Stomach (tissue), 9 donors: Measurements from ENCODE around the gene LARP1. TPM values are rescaled to one million over a fixed set of nuclear protein-coding genes. Genes with fewer than 3 reads are reported as not detected.

ENCODE experiments used
- DNase-seq, 2 donors: peaks; one replicate each; pipeline versions ENCODE4 v3.0.0 to v3.0.0-alpha.2; 2013 to 2019
- H3K27ac ChIP-seq, 5 donors: fragments of 200-600 bp in 4 of 5; sonication (generic) in 4 of 5; one replicate each; pipeline ENCODE4 v1.5.1; 2013 to 2019; ENCODE audit warnings: mild to moderate bottlenecking in 1 of 5, moderate library complexity in 1 of 5
- H3K27me3 ChIP-seq, 3 donors: fragments of 200-600 bp; sonication (generic); one replicate each; pipeline ENCODE4 v1.5.1; 2017 to 2019; ENCODE audit warnings: mixed run types in 1 of 3
- H3K36me3 ChIP-seq, 4 donors: fragments of 200-600 bp; sonication (generic); 1 replicate in 3 of 4; 2 replicates in 1 of 4; pipeline ENCODE4 v1.5.1; 2016 to 2019
- H3K4me1 ChIP-seq, 4 donors: fragments of 200-600 bp; sonication (generic); one replicate each; pipeline ENCODE4 v1.5.1; 2016 to 2019
- H3K4me3 ChIP-seq, 4 donors: fragments of 200-600 bp; sonication (generic) in 3 of 4; one replicate each; pipeline ENCODE4 v1.5.1; 2016 to 2019; ENCODE audit warnings: mild to moderate bottlenecking in 1 of 4
- H3K9me3 ChIP-seq, 4 donors: fragments of 200-600 bp; sonication (generic); one replicate each; pipeline ENCODE4 v1.5.1; 2016 to 2019
- EP300 ChIP-seq: sonication (generic); formaldehyde crosslinking; IDR thresholded peaks from one replicate; pipeline ENCODE4 v1.6.1; 2017; ENCODE audit warnings: antibody characterized with exemption
- POLR2A ChIP-seq, 4 donors: fragments of 450-650 bp; IDR thresholded peaks; one replicate each; pipeline ENCODE4 v1.6.1; 2016; ENCODE audit warnings: antibody characterized with exemption in 4 of 4, control low read depth in 2 of 4, mild to moderate bottlenecking in 1 of 4, moderate library complexity in 1 of 4
- POLR2AphosphoS5 ChIP-seq, 3 donors: sonication (generic); formaldehyde crosslinking; IDR thresholded peaks; one replicate each; pipeline ENCODE4 v1.6.1; 2016; ENCODE audit warnings: antibody characterized with exemption in 3 of 3
- WGBS, 5 donors: extraction: QIAGEN DNeasy Blood & Tissue Kit in 3 of 5; methylation state at CpG; one replicate each; pipeline versions ENCODE4 v1.1.5 to v1.1.7; 2013 to 2018; 5-methylcytosine and 5-hydroxymethylcytosine counted together
- intact Hi-C: fragments of 100-400 bp; cut with DNase I; formaldehyde crosslinking; loops from one replicate; pipeline ENCODE4 v1.15.1; 2023; ENCODE audit warnings: low total_unique reads
- polyA plus RNA-seq, 3 donors: library from polyadenylated mRNA; stranded (reverse); fragments of 200-250 nt; gene quantifications; one replicate each; pipeline ENCODE4 v1.2.3, GENCODE V29; 2013
- total RNA-seq, 5 donors: library from RNA; depleted of rRNA; stranded (reverse); fragments of >200 nt; gene quantifications; one replicate each; pipeline versions ENCODE4 v1.1.0 to v1.2.3, GENCODE V29; 2014 to 2016
- TF ChIP-seq, protein P1 (sequence below), 7 experiments: fragments of 450-650 bp in 4 of 7; fragments of 200-600 bp in 3 of 7; sonication (generic) in 3 of 7; IDR thresholded peaks; one replicate each; pipeline ENCODE4 v1.5.1; 2016 to 2019; ENCODE audit warnings: antibody characterized with exemption in 7 of 7, control low read depth in 2 of 7, mild to moderate bottlenecking in 1 of 7
- donor health status: healthy with polysubstance abuse.
- donor health status: Bipolar disorder and iron deficiency.
- donor health status: healthy.

The LARP1 gene
- total and polyA plus RNA-seq, 8 donors = 15.0 to 211 (median 83.7) TPM

DNA sequence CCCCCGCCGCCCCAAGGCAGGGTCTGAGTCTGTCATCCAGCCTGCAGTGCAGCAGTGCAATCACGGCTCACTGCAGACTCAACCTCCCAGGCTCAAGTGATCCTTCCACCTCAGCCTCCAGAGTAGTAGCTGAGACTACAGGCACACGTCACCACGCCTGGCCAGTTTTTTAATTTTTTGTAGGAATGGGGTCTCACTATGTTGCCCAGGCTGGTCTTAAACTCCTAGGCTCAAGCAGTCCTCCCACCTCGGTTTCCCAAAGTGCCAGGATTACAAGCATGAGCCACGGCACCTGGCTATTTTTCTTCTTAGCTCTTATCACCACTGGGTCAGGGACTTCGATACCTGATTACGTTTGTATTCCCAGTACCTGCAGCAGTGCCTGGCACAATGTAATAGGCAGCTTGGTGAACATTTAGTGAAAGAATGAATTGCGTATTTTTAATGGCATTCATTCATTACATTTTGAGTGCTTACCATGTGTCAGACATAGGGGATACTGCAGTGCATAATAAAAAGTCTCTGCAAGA lies 10.3 kb downstream of the LARP1 start:
- Histone ChIP-seq H3K9me3 (no peaks in the 10 kb centered on the region), H3K27me3 (no peaks in the 10 kb centered on the region), H3K4me1 (peaks cover 66 to 98% (median 83%) of the 10 kb centered on the region in 4 donors), H3K36me3 (no peaks in the 10 kb centered on the region), H3K4me3 (no peak overlapping the region), H3K27ac (no peak overlapping the region)
- intact Hi-C loops = no loop called here
- no peak for DNase-seq
- WGBS, 5 donors = 46 to 71% (median 52%) methylated on average over 10 of the region's 10 CpGs
- TF ChIP-seq POLR2A (IDR thresholded peaks at IDR 0.05) (no peak), EP300 (no peak)

DNA sequence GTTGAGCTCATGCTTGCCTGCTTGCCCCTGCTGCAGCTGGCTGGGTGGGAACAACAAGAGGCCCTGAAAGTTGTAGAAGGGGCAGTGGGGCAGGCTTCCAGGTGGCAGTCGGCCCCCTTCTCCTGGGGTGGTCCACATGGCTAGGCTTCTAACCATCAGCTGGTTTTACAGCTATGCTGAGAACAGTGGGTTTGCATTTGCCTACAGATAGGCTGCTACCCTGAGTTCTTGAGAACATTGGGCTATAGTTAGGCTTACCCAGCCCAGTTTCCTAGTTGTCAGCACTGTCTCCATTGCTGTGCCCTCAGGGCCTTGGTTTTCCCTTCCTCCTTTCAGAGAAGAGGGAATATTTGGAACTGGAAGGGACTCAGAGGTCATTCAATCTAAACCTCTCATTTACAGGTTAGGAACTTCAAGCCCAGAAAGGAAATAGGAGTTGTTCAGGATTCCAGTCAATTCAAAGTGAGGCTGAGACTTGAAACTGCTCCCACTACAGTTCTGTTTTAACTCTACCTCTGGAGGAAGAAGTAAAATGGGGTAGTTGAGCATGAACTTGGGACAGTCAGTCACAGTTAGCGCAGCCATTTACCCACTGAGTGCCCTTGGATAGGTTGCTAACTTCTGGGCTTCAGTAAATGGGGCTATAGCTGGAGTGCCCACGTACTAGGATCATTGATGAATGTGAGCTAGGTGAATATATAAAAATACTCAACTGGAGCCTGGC lies 11.5 kb downstream of the LARP1 start:
- 69 to 91% (median 76%) methylated on average over 2 to 3 of the region's 3 CpGs for WGBS, 5 donors
- DNase-seq = no peak
- peaks cover 66 to 98% (median 82%) of the 10 kb centered on the region in 4 donors for H3K4me1 ChIP-seq

DNA sequence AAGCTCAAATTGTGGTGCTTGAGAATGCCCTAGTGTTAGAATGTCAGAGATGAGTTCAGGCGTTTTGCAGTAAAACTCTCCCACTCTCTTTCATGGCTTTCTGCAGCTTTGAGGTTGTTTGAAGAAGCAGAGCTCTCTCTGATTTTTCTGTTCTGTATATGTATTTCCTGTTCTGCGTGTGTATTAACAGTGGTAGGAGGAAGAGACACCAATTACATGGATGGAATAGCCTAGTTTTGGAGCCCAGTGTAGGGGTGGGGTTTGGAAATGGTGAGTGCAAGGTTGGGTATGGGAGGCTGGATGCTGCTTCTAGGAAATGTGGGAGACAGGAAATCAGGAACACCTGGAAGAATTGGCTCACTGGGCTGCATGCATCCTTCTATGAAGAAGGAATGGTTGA lies 12.4 kb downstream of the LARP1 start:
- no peaks in the 10 kb centered on the region for H3K9me3 ChIP-seq
- no peak for TF ChIP-seq POLR2AphosphoS5 (IDR thresholded peaks at IDR 0.05)
- TF ChIP-seq EP300 = no peak
- TF ChIP-seq, protein P1, sequence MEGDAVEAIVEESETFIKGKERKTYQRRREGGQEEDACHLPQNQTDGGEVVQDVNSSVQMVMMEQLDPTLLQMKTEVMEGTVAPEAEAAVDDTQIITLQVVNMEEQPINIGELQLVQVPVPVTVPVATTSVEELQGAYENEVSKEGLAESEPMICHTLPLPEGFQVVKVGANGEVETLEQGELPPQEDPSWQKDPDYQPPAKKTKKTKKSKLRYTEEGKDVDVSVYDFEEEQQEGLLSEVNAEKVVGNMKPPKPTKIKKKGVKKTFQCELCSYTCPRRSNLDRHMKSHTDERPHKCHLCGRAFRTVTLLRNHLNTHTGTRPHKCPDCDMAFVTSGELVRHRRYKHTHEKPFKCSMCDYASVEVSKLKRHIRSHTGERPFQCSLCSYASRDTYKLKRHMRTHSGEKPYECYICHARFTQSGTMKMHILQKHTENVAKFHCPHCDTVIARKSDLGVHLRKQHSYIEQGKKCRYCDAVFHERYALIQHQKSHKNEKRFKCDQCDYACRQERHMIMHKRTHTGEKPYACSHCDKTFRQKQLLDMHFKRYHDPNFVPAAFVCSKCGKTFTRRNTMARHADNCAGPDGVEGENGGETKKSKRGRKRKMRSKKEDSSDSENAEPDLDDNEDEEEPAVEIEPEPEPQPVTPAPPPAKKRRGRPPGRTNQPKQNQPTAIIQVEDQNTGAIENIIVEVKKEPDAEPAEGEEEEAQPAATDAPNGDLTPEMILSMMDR (IDR thresholded peaks at IDR 0.05) = no peak
- TF ChIP-seq POLR2A (IDR thresholded peaks at IDR 0.05) = no peak
- WGBS, 5 donors = 33 to 51% (median 40%) methylated on average over 2 of the region's 2 CpGs
- no peak overlapping the region for H3K27ac ChIP-seq
- no peak for DNase-seq
- no peaks in the 10 kb centered on the region for H3K36me3 ChIP-seq
- no peaks in the 10 kb centered on the region for H3K27me3 ChIP-seq
- H3K4me3 ChIP-seq = no peak overlapping the region
- peaks cover 60 to 98% (median 79%) of the 10 kb centered on the region in 4 donors for H3K4me1 ChIP-seq
- intact Hi-C loops = no loop called here

More for the DNA sequence above, 11.5 kb downstream of the LARP1 start:
- Histone ChIP-seq H3K9me3 (no peaks in the 10 kb centered on the region), H3K4me3 (no peak overlapping the region), H3K27me3 (no peaks in the 10 kb centered on the region), H3K36me3 (no peaks in the 10 kb centered on the region), H3K27ac (no peak overlapping the region)
- TF ChIP-seq, protein P1 (IDR thresholded peaks at IDR 0.05) = no peak
- TF ChIP-seq POLR2A (IDR thresholded peaks at IDR 0.05) (no peak), EP300 (no peak), POLR2AphosphoS5 (IDR thresholded peaks at IDR 0.05) (no peak)
- intact Hi-C loops = no loop called here

DNA sequence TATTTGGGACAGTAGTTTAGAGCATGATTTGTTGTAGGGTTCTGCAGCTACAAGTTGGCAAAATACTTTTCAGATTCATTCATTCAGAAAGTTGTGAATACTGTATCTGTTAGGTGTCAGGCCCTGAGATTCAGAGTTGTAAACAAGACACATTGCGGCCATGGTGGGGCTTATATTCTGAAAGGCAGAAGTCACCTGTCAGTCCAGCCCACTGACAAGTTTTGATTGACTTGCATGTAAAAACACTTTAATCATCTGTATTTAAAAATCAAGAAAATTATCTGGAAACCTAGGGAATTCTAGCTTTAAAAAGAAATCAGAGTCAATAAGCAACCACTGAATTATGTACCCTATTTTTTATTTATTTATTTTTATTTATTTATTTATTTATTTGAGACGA lies 13.0 kb downstream of the LARP1 start:
- TF ChIP-seq POLR2A (IDR thresholded peaks at IDR 0.05) (no peak), POLR2AphosphoS5 (IDR thresholded peaks at IDR 0.05) (no peak), EP300 (no peak)
- TF ChIP-seq, protein P1 (IDR thresholded peaks at IDR 0.05) = no peak
- H3K4me3 ChIP-seq = no peak overlapping the region
- WGBS, 5 donors = 85 to 95% (median 93%) methylated on average over 2 of the region's 2 CpGs
- peaks cover 60 to 98% (median 79%) of the 10 kb centered on the region in 4 donors for H3K4me1 ChIP-seq
- H3K27ac ChIP-seq = no peak overlapping the region
- H3K27me3 ChIP-seq = no peaks in the 10 kb centered on the region
- no peak for DNase-seq
- H3K36me3 ChIP-seq = no peaks in the 10 kb centered on the region
- H3K9me3 ChIP-seq = no peaks in the 10 kb centered on the region
- intact Hi-C loops = no loop called here

DNA sequence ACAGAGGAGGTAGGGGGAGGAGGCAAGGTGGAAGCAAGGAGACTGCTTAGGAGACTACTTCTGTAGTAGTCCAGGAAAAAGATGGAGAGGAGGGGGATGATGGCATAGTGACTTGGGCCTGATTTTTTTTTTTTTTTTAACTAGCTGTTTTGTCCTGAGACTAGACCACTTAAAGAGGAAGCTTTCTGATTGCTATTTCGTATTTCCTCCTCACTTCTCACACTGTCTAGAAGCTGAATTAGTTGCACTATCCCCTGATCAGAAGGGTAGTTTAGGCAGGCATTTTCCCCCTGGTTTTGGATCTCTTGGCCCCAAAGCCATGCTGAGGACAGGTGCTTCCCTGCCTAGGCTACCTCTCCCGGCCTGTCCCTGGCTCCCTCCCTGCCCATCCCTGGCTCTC lies 14.9 kb downstream of the LARP1 start:
- Histone ChIP-seq H3K27ac (peak overlapping the region in 2 of 5 donors; percentile 7 to 75), H3K4me1 (peaks cover 59 to 98% (median 84%) of the 10 kb centered on the region in 4 donors)
- WGBS, 5 donors = 33 to 62% (median 46%) methylated on average over 2 of the region's 2 CpGs

More for the DNA sequence above, 14.9 kb downstream of the LARP1 start:
- no peaks in the 10 kb centered on the region for H3K27me3 ChIP-seq
- H3K36me3 ChIP-seq = no peaks in the 10 kb centered on the region
- TF ChIP-seq POLR2AphosphoS5 (IDR thresholded peaks at IDR 0.05) = no peak
- TF ChIP-seq POLR2A (IDR thresholded peaks at IDR 0.05) = no peak
- TF ChIP-seq EP300 = no peak
- TF ChIP-seq, protein P1 (IDR thresholded peaks at IDR 0.05) = no peak
- no peak for DNase-seq
- no peak overlapping the region for H3K4me3 ChIP-seq
- no peaks in the 10 kb centered on the region for H3K9me3 ChIP-seq
- intact Hi-C loops = no loop called here
